Measurements from ENCODE around the gene WSCD1. TPM values are rescaled to one million over a fixed set of nuclear protein-coding genes. Genes with fewer than 3 reads are reported as not detected.

Gene WSCD1
- total RNA-seq, 6 donors from 2014 or later, result 1.0 to 17.5 (median 3.8) TPM

DNA sequence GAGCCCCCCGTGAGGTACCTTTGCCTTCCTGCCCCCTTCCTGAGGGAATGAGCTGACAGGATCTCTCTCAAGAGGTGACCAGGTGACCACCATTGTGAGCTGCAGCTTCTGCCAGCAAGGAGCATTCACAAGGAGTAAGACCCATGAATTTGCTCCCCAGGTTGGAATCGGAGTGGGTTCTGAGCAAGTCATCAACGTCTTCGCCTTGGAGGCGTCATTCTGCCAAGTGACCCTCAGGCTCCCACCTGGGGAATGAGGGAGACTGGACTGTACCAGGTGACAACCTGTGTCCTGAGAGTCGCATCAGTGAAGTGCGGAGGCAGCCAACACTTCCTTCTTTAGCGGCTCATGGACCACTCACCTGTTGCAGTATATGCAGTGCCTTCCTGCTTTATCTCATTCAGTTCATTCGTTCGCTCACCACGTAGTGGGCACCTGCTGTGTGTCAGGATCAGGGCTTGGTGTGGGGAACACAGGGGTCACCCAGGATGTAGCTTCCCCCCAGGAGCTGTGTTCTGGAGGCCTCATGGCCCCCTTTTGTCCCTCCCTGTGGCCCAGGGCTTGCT is 22.8 kb downstream of the WSCD1 start:
- 86 to 100% methylated on average over 3 to 11 of the region's 11 CpGs for WGBS, 2 donors
- ATAC-seq (ENCODE audit: low FRiP score in 2 of 2), result no peak
- Histone ChIP-seq H3K27me3 (no peaks in the 10 kb centered on the region), H3K4me1 (peaks cover 0 to 3% (median 0%) of the 10 kb centered on the region in 4 donors), H3K27ac (no peak overlapping the region), H3K4me3 (no peak overlapping the region), H3K9me3 (no peaks in the 10 kb centered on the region), H3K36me3 (no peaks in the 10 kb centered on the region)
- no peak for DNase-seq
- TF ChIP-seq, protein P1, sequence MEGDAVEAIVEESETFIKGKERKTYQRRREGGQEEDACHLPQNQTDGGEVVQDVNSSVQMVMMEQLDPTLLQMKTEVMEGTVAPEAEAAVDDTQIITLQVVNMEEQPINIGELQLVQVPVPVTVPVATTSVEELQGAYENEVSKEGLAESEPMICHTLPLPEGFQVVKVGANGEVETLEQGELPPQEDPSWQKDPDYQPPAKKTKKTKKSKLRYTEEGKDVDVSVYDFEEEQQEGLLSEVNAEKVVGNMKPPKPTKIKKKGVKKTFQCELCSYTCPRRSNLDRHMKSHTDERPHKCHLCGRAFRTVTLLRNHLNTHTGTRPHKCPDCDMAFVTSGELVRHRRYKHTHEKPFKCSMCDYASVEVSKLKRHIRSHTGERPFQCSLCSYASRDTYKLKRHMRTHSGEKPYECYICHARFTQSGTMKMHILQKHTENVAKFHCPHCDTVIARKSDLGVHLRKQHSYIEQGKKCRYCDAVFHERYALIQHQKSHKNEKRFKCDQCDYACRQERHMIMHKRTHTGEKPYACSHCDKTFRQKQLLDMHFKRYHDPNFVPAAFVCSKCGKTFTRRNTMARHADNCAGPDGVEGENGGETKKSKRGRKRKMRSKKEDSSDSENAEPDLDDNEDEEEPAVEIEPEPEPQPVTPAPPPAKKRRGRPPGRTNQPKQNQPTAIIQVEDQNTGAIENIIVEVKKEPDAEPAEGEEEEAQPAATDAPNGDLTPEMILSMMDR (IDR thresholded peaks at IDR 0.05), result no peak
- no peak for TF ChIP-seq EP300 (IDR thresholded peaks at IDR 0.05)
- TF ChIP-seq POLR2AphosphoS5 (IDR thresholded peaks at IDR 0.05), result no peak
- no peak for TF ChIP-seq POLR2A (IDR thresholded peaks at IDR 0.05)

DNA sequence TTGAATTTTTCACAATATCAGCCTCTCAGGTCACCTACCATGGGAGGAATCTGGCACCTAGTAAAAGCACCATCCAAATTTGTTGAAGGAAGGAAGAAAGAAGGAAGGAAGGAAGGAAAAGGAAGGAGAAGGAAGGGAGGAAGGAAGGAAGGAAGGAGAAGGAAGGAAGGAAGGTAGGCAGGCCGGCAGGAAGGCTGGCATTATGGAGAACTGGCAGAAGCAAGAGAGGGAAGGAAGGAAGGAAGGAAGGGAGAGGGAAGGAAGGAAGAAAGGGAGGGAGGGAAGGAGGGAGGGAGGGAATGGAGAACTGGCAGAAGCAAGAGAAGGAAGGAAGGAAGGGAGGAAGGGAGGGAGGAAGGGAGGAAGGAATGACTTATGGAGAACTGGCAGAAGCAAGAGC is 24.3 kb downstream of the WSCD1 start:
- TF ChIP-seq POLR2A (IDR thresholded peaks at IDR 0.05) (no peak), POLR2AphosphoS5 (IDR thresholded peaks at IDR 0.05) (no peak), EP300 (IDR thresholded peaks at IDR 0.05) (no peak)
- TF ChIP-seq, protein P1 (IDR thresholded peaks at IDR 0.05), result no peak
- H3K4me3 ChIP-seq, result no peak overlapping the region
- DNase-seq (no peak), ATAC-seq (ENCODE audit: low FRiP score in 2 of 2) (no peak)
- no peaks in the 10 kb centered on the region for H3K36me3 ChIP-seq
- H3K9me3 ChIP-seq, result no peaks in the 10 kb centered on the region
- 33 to 69% methylated on average over 1 of the region's 1 CpG for WGBS, 2 donors
- H3K27me3 ChIP-seq, result no peaks in the 10 kb centered on the region
- H3K4me1 ChIP-seq, result peaks cover 0 to 3% (median 0%) of the 10 kb centered on the region in 4 donors
- H3K27ac ChIP-seq, result no peak overlapping the region

DNA sequence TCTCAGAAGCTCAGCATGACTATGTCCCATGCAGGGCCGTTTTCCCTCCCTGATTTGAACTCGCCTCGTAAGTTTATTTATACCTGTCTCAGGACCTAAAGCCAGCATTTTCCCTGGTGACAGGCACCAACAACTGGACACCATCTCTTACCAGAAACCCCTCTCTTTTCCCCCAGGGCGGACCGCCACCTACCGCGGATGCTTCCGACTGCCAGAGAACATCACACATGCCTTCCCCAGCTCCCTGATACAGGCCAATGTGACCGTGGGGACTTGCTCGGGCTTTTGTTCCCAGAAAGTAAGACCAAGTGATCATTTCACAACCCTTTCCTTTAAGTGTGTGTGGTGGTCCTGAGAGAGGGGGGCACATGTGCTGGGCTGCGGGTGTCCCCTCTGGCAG is 24.7 kb downstream of the WSCD1 start:
- no peaks in the 10 kb centered on the region for H3K9me3 ChIP-seq
- H3K27me3 ChIP-seq, result no peaks in the 10 kb centered on the region
- TF ChIP-seq, protein P1 (IDR thresholded peaks at IDR 0.05), result no peak
- DNase-seq, result no peak
- ATAC-seq (ENCODE audit: low FRiP score in 2 of 2), result no peak
- no peak overlapping the region for H3K4me3 ChIP-seq
- peaks cover 0 to 3% (median 0%) of the 10 kb centered on the region in 4 donors for H3K4me1 ChIP-seq
- H3K36me3 ChIP-seq, result no peaks in the 10 kb centered on the region
- WGBS, 2 donors, result 86 to 90% methylated on average over 11 of the region's 11 CpGs
- H3K27ac ChIP-seq, result no peak overlapping the region

DNA sequence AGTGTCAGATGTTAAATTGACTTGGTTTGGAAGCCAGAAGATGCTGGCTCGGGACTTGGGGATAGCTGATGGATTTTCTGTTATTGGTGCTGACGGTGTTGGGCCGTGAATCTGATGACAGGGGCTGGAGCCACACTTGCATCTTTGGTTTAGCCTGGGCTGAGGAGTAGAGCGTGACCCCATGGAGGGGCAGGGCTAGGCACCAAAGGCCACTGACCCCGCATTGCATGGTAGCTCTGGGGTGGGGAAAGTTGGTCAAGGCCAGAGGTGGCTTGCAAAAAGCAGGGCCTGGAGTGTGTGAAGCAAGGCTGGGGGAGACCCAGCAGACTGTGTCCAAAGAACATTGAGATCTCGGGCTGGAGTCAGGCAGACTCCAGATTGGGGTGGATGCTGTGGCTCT is 25.3 kb downstream of the WSCD1 start:
- Histone ChIP-seq H3K27ac (no peak overlapping the region), H3K9me3 (no peaks in the 10 kb centered on the region), H3K36me3 (no peaks in the 10 kb centered on the region), H3K4me1 (peaks cover 0 to 3% (median 0%) of the 10 kb centered on the region in 4 donors), H3K27me3 (no peaks in the 10 kb centered on the region), H3K4me3 (no peak overlapping the region)
- DNase-seq (no peak), ATAC-seq (ENCODE audit: low FRiP score in 2 of 2) (no peak)
- no peak for TF ChIP-seq EP300 (IDR thresholded peaks at IDR 0.05)
- TF ChIP-seq, protein P1 (IDR thresholded peaks at IDR 0.05), result no peak
- no peak for TF ChIP-seq POLR2AphosphoS5 (IDR thresholded peaks at IDR 0.05)
- no peak for TF ChIP-seq POLR2A (IDR thresholded peaks at IDR 0.05)
- 75 to 82% methylated on average over 6 of the region's 6 CpGs for WGBS, 2 donors

All from upper lobe of left lung (tissue), 6 donors.